H1 (cell line): ENCODE results near the gene SPOCK2. TPM values are rescaled to one million over a fixed set of nuclear protein-coding genes. Genes with fewer than 3 reads are reported as not detected.

Experiments
- ATF3 ChIP-seq: IDR thresholded peaks from 2 replicates; pipeline ENCODE4 v1.6.1; 2011; ENCODE audit warnings: low read depth, mild to moderate bottlenecking, low read length; ENCODE audit not compliant: insufficient read depth
- CHD2 ChIP-seq: IDR thresholded peaks from 2 replicates; pipeline ENCODE4 v1.6.1; 2012; ENCODE audit warnings: low read length, improper control_type of control experiment
- GABPA ChIP-seq: IDR thresholded peaks from 2 replicates; pipeline ENCODE4 v1.6.1; 2011; ENCODE audit warnings: mild to moderate bottlenecking, low read length, moderate library complexity, borderline replicate concordance; ENCODE audit not compliant: insufficient read depth
- JUND ChIP-seq: IDR thresholded peaks from 2 replicates; pipeline ENCODE4 v1.6.1; 2011; ENCODE audit warnings: mild to moderate bottlenecking, improper control_type of control experiment, low read length
- KDM4A ChIP-seq: IDR thresholded peaks from one replicate; pipeline ENCODE4 v1.7.1; 2012; ENCODE audit warnings: low read depth, mild to moderate bottlenecking, moderate library complexity, low read length, inconsistent platforms; ENCODE audit not compliant: severe bottlenecking
- POU5F1 ChIP-seq: IDR thresholded peaks from 2 replicates; pipeline ENCODE4 v1.6.1; 2011; ENCODE audit warnings: low read depth, mild to moderate bottlenecking, low read length, moderate library complexity
- RXRA ChIP-seq: IDR thresholded peaks from 2 replicates; pipeline ENCODE4 v1.6.1; 2011; ENCODE audit warnings: low read depth, mild to moderate bottlenecking, low read length, moderate library complexity; ENCODE audit not compliant: insufficient read depth
- TEAD4 ChIP-seq: IDR thresholded peaks from 2 replicates; pipeline ENCODE4 v1.6.1; 2012; ENCODE audit warnings: low read depth, low read length, inconsistent platforms, mixed read lengths
- polyA plus RNA-seq, 7 experiments: library from polyadenylated mRNA; depleted of rRNA in 3 of 7; stranded (reverse) in 5 of 7; unstranded in 2 of 7; fragments of >200 nt in 5 of 7; fragments of 200-250 nt in 2 of 7; gene quantifications; 1 replicate in 5 of 7; 2 replicates in 1 of 7; 4 replicates in 1 of 7; pipeline versions ENCODE4 v1.2.1 to v1.2.3, GENCODE V29; 2011 to 2013; ENCODE audit warnings: missing spikeins in 2 of 7, mixed read lengths in 2 of 7
- total RNA-seq: library from RNA; stranded (reverse); fragmentation: NEBNext Ultra II Directional; extraction: Animal tissue kit (Norgen Biotek cat#: 25700); gene quantifications from 2 replicates; pipeline ENCODE4 v1.2.1, GENCODE V29; 2021

The SPOCK2 gene
- total and polyA plus RNA-seq, 2 of the 8 experiments (the other 6 are each of a cell fraction or from before 2014, with no cell fraction given): 1.5 to 1.9 TPM

GRCh38 chr10:72011976-72012512 lies 76.3 kb downstream of the SPOCK2 start (continued):
- TF ChIP-seq GABPA (no peak), ATF3 (no peak), JUND (no peak), KDM4A (no peak), TEAD4 (no peak), POU5F1 (no peak), CHD2 (no peak), RXRA (no peak)
